KMS-11 (cell line): Measurements from ENCODE around the gene SRSF10.
"Not testable (repeated sequence)": the region's sequence is repeated elsewhere in the genome, so short reads cannot be mapped to it uniquely, and the experiment has no call there.

Experiments
- H2AFZ ChIP-seq: fragments of 200-600 bp; sonication (generic); 2 replicates; pipeline ENCODE4 v1.6.1; 2016; ENCODE audit warnings: antibody characterized with exemption, mixed run types, low read depth
- H3K27ac ChIP-seq: fragments of 200-600 bp; sonication (generic); 2 replicates; pipeline ENCODE4 v1.6.1; 2016; ENCODE audit warnings: mild to moderate bottlenecking, mixed run types
- H3K27me3 ChIP-seq: fragments of 200-600 bp; sonication (generic); 2 replicates; pipeline ENCODE4 v1.6.1; 2017; ENCODE audit warnings: mild to moderate bottlenecking, low read depth, mixed run types, moderate library complexity; ENCODE audit not compliant: insufficient read depth
- H3K36me3 ChIP-seq: fragments of 200-600 bp; sonication (generic); 2 replicates; pipeline ENCODE4 v1.6.1; 2017; ENCODE audit warnings: mild to moderate bottlenecking, mixed run types; ENCODE audit not compliant: insufficient read depth
- H3K4me1 ChIP-seq: fragments of 200-600 bp; sonication (generic); 2 replicates; pipeline ENCODE4 v1.6.1; 2016; ENCODE audit warnings: mild to moderate bottlenecking, low read depth, mixed run types; ENCODE audit not compliant: poor library complexity, severe bottlenecking
- H3K4me2 ChIP-seq: fragments of 200-600 bp; sonication (generic); 2 replicates; pipeline ENCODE4 v1.7.0; 2016; ENCODE audit warnings: mild to moderate bottlenecking, mixed run types
- H3K4me3 ChIP-seq: fragments of 200-600 bp; sonication (generic); IDR thresholded peaks from 2 replicates; pipeline ENCODE4 v1.6.1; 2017; ENCODE audit warnings: low read depth, low read length, mixed read lengths; ENCODE audit not compliant: insufficient read depth
- H3K79me2 ChIP-seq: fragments of 200-600 bp; sonication (generic); 2 replicates; pipeline ENCODE4 v1.6.1; 2016; ENCODE audit warnings: low read depth, mixed run types; ENCODE audit not compliant: insufficient read depth
- H3K9ac ChIP-seq: fragments of 200-600 bp; sonication (generic); 2 replicates; pipeline ENCODE4 v1.6.1; 2016; ENCODE audit warnings: mild to moderate bottlenecking, mixed run types
- H4K20me1 ChIP-seq: fragments of 200-600 bp; sonication (generic); 2 replicates; pipeline ENCODE4 v1.6.1; 2016; ENCODE audit warnings: mild to moderate bottlenecking, mixed run types; ENCODE audit not compliant: insufficient read depth
- TF ChIP-seq, protein P1 (sequence below): fragments of 200-600 bp; sonication (generic); conservative IDR thresholded peaks from 2 replicates; pipeline ENCODE4 v1.6.1; 2017; ENCODE audit warnings: low read depth, mild to moderate bottlenecking, antibody characterized with exemption, low read length, moderate library complexity, mixed read lengths

SRSF10 gene

DNA sequence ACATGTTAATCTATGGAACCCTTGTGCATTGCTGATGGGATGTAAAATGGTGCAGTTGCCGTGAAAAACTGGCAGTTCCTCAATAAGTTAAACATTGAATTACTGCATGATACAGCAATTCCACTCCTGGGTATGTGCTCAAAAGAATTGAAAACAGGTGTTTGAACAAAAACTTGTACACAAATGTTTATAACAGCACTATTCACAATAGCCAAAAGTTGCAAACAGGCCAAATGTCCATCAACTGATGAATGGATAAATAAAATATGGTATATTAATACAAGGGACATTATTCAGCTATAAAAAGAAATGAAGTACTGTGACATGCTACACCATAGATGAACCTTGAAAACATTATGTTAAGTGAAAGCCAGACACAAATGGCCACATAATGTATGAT is 17.7 kb upstream of the SRSF10 start:
- Histone ChIP-seq H3K4me1 (no peaks in the 10 kb centered on the region), H3K4me2 (no peak overlapping the region), H4K20me1 (no peaks in the 10 kb centered on the region), H3K36me3 (no peaks in the 10 kb centered on the region), H3K27me3 (no peaks in the 10 kb centered on the region), H2AFZ (no peak overlapping the region), H3K9ac (no peak overlapping the region), H3K27ac (no peak overlapping the region), H3K4me3 (no peak overlapping the region), H3K79me2 (no peaks in the 10 kb centered on the region)
- TF ChIP-seq, protein P1, sequence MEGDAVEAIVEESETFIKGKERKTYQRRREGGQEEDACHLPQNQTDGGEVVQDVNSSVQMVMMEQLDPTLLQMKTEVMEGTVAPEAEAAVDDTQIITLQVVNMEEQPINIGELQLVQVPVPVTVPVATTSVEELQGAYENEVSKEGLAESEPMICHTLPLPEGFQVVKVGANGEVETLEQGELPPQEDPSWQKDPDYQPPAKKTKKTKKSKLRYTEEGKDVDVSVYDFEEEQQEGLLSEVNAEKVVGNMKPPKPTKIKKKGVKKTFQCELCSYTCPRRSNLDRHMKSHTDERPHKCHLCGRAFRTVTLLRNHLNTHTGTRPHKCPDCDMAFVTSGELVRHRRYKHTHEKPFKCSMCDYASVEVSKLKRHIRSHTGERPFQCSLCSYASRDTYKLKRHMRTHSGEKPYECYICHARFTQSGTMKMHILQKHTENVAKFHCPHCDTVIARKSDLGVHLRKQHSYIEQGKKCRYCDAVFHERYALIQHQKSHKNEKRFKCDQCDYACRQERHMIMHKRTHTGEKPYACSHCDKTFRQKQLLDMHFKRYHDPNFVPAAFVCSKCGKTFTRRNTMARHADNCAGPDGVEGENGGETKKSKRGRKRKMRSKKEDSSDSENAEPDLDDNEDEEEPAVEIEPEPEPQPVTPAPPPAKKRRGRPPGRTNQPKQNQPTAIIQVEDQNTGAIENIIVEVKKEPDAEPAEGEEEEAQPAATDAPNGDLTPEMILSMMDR = no peak

DNA sequence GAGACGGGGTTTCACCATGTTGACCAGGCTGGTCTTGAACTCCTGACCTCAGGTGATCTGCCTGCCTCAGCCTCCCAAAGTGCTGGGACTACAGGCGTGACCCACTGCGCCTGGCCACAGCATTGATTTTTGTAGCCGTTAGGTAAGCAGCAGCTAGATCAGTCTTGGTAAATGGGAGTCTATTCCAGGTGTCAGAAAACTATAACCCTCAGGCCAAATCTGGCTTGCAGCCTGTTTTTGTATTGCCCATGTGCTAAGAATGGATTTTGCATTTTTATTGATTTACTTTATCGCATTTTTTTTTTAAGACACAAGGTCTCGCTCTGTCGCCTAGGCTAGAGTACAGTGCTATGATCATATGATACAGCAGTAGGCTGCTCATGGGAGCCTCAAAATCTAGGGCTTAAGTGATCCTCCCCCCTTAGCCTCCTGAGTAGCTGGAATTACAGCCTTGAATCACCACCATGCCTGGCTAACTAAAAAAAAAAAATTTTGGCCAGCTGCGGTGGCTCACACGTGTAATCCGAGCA is 16.6 kb upstream of the SRSF10 start:
- H3K27me3 ChIP-seq = no peaks in the 10 kb centered on the region
- H3K79me2 ChIP-seq = no peaks in the 10 kb centered on the region
- H3K36me3 ChIP-seq = no peaks in the 10 kb centered on the region
- H3K27ac ChIP-seq = no peak overlapping the region
- no peak overlapping the region for H2AFZ ChIP-seq
- TF ChIP-seq, protein P1 = no peak
- no peak overlapping the region for H3K9ac ChIP-seq
- H3K4me3 ChIP-seq = no peak overlapping the region
- no peaks in the 10 kb centered on the region for H3K4me1 ChIP-seq
- no peaks in the 10 kb centered on the region for H4K20me1 ChIP-seq
- H3K4me2 ChIP-seq = no peak overlapping the region

DNA sequence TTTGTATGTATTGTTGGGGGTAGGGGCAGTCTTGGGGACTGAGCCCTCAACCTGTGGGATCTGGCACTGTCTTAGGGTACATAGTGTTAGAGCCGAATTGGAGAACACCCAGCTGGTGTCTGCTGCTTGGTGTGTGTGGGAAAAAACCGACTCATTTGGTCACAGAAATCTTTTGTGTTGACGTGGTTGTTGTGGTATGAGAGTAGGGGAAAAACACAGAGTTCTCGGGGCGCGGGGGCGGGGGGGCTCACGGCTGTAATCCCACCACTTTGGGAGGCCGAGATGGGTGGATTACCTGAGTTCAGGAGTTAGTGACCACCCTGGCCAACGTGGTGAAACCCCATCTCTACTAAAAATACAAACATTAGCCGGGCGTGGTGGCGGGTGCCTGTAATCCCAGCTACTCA is 15.3 kb upstream of the SRSF10 start:
- TF ChIP-seq, protein P1 = no peak
- Histone ChIP-seq H3K79me2 (no peaks in the 10 kb centered on the region), H3K4me3 (no peak overlapping the region), H3K4me2 (no peak overlapping the region), H3K9ac (no peak overlapping the region), H3K4me1 (no peaks in the 10 kb centered on the region), H4K20me1 (no peaks in the 10 kb centered on the region), H3K27me3 (no peaks in the 10 kb centered on the region), H3K27ac (no peak overlapping the region), H2AFZ (no peak overlapping the region), H3K36me3 (no peaks in the 10 kb centered on the region)

DNA sequence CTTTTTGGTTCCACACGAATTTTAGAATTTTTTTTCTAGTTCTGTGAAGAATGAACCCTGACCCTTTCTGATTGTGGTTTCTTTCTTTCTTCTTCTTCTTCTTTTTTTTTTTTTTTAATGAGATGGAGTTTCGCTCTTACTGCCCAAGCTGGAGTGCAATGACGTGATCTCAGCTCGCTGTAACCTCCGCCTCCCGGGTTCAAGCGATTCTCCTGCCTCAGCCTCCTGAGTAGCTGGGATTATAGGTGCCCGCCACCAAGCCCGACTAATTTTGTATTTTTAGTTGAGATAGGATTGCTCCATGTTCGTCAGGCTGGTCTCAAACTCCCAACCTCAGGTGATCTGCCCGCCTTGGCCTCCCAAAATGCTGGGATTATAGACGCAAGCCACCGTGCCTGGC is 11.9 kb upstream of the SRSF10 start:
- H2AFZ ChIP-seq, H4K20me1 ChIP-seq, H3K27ac ChIP-seq, H3K4me3 ChIP-seq, H3K4me2 ChIP-seq, H3K79me2 ChIP-seq, H3K9ac ChIP-seq, H3K36me3 ChIP-seq, H3K27me3 ChIP-seq, H3K4me1 ChIP-seq: not testable (repeated sequence)

DNA sequence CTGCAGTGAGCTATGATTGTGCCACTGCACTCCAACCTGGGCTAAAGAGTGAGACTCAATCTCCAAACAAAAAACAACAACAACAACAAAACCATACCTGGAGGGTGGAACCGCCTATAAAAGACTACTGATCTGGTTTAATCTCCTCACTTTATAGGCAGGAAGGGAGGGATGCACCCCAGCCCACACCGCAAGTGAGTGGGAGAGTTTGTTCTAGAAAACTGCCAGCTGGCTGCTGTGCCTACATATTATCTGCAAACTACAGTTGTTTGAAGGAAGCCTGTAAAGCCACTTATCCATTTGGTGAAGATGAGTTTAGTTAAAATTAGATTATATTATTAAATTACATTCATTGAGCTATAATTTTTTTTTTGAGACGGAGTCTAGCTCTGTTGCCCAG is 9.1 kb upstream of the SRSF10 start:
- H4K20me1 ChIP-seq = no peaks in the 10 kb centered on the region
- TF ChIP-seq, protein P1 = no peak
- no peak overlapping the region for H3K27ac ChIP-seq
- no peaks in the 10 kb centered on the region for H3K27me3 ChIP-seq
- H2AFZ ChIP-seq = no peak overlapping the region
- H3K79me2 ChIP-seq = no peaks in the 10 kb centered on the region
- no peak overlapping the region for H3K9ac ChIP-seq
- H3K4me2 ChIP-seq = no peak overlapping the region
- no peak overlapping the region for H3K4me3 ChIP-seq
- no peaks in the 10 kb centered on the region for H3K36me3 ChIP-seq
- no peaks in the 10 kb centered on the region for H3K4me1 ChIP-seq

DNA sequence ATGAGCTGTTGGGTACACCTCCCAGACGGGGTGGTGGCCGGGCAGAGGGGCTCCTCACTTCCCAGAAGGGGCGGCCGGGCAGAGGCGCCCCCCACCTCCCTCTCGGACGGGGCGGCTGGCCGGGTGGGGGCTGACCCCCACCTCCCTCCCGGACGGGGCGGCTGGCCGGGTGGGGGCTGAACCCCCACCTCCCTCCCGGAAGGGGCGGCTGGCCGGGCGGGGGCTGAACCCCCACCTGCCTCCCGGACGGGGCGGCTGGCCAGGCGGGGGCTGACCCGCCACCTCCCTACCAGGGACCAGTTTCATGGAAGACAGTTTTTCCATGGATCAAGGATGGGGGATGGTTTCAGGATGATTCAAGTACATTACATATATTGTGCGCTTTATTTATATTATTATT is 6.9 kb upstream of the SRSF10 start:
- H3K36me3 ChIP-seq, H3K4me3 ChIP-seq, H3K4me1 ChIP-seq, H2AFZ ChIP-seq, H4K20me1 ChIP-seq, H3K27me3 ChIP-seq, H3K4me2 ChIP-seq, H3K27ac ChIP-seq, H3K9ac ChIP-seq, H3K79me2 ChIP-seq: not testable (repeated sequence)
